ENCODE data around the gene MCL1. TPM values are rescaled to one million over a fixed set of nuclear protein-coding genes. Genes with fewer than 3 reads are reported as not detected.
A peak's percentile ranks its signal among the peaks of the same experiment; 100 is the strongest.
"Not testable (repeated sequence)": the region's sequence is repeated elsewhere in the genome, so short reads cannot be mapped to it uniquely, and the experiment has no call there.

Gene MCL1
- total RNA-seq, 1 donor from 2014 or later, result 255 TPM

- no peak for TF ChIP-seq CTCF (IDR thresholded peaks at IDR 0.05)
- Mint-ChIP-seq H3K27ac (ENCODE audit: unreplicated experiment) (no peak overlapping the region), H3K4me3 (ENCODE audit: unreplicated experiment) (no peak overlapping the region), H3K9me3 (ENCODE audit: low read depth) (no peaks in the 10 kb centered on the region), H3K27me3 (ENCODE audit: low read depth) (no peaks in the 10 kb centered on the region), H3K4me1 (ENCODE audit: low read depth) (no peaks in the 10 kb centered on the region), H3K36me3 (ENCODE audit: low read depth) (no peaks in the 10 kb centered on the region)
- DNase-seq (ENCODE audit: low spot score), result no peak
These were observed 17.6 kb upstream of the MCL1 start for GRCh38 chr1:150596976-150597375.

- no peak overlapping the region for H3K4me3 Mint-ChIP-seq (ENCODE audit: unreplicated experiment)
- DNase-seq (ENCODE audit: low spot score), result no peak
- H3K27ac Mint-ChIP-seq (ENCODE audit: unreplicated experiment), result no peak overlapping the region
- H3K36me3 Mint-ChIP-seq (ENCODE audit: low read depth), result no peaks in the 10 kb centered on the region
- no peaks in the 10 kb centered on the region for H3K4me1 Mint-ChIP-seq (ENCODE audit: low read depth)
- no peaks in the 10 kb centered on the region for H3K9me3 Mint-ChIP-seq (ENCODE audit: low read depth)
- H3K27me3 Mint-ChIP-seq (ENCODE audit: low read depth), result no peaks in the 10 kb centered on the region
- no peak for TF ChIP-seq CTCF (IDR thresholded peaks at IDR 0.05)
These were observed 16.9 kb upstream of the MCL1 start for GRCh38 chr1:150596095-150596892.

GRCh38 chr1:150582371-150582770 is 3.0 kb upstream of the MCL1 start:
- DNase-seq (ENCODE audit: low spot score), result no peak
- H3K36me3 Mint-ChIP-seq (ENCODE audit: low read depth), result peaks cover 17% of the 10 kb centered on the region
- H3K27me3 Mint-ChIP-seq (ENCODE audit: low read depth), result no peaks in the 10 kb centered on the region
- H3K4me3 Mint-ChIP-seq (ENCODE audit: unreplicated experiment), result no peak overlapping the region
- H3K27ac Mint-ChIP-seq (ENCODE audit: unreplicated experiment), result peak overlapping the region; percentile 23
- H3K9me3 Mint-ChIP-seq (ENCODE audit: low read depth), result no peaks in the 10 kb centered on the region
- H3K4me1 Mint-ChIP-seq (ENCODE audit: low read depth), result peaks cover 17% of the 10 kb centered on the region
- no peak for TF ChIP-seq CTCF (IDR thresholded peaks at IDR 0.05)

GRCh38 chr1:150581962-150582361 is 2.6 kb upstream of the MCL1 start:
- Mint-ChIP-seq H3K4me1 (ENCODE audit: low read depth) (peaks cover 20% of the 10 kb centered on the region), H3K36me3 (ENCODE audit: low read depth) (peaks cover 21% of the 10 kb centered on the region)
- not testable (repeated sequence) for H3K27ac Mint-ChIP-seq (ENCODE audit: unreplicated experiment); DNase-seq (ENCODE audit: low spot score); H3K4me3 Mint-ChIP-seq (ENCODE audit: unreplicated experiment); H3K9me3 Mint-ChIP-seq (ENCODE audit: low read depth); H3K27me3 Mint-ChIP-seq (ENCODE audit: low read depth)

- DNase-seq (ENCODE audit: low spot score); H3K27ac Mint-ChIP-seq (ENCODE audit: unreplicated experiment); H3K27me3 Mint-ChIP-seq (ENCODE audit: low read depth); H3K9me3 Mint-ChIP-seq (ENCODE audit: low read depth); H3K4me3 Mint-ChIP-seq (ENCODE audit: unreplicated experiment): not testable (repeated sequence)
- Mint-ChIP-seq H3K4me1 (ENCODE audit: low read depth) (peaks cover 24% of the 10 kb centered on the region), H3K36me3 (ENCODE audit: low read depth) (peaks cover 25% of the 10 kb centered on the region)
These were observed 2.0 kb upstream of the MCL1 start for GRCh38 chr1:150581437-150581836.

- Mint-ChIP-seq H3K4me1 (ENCODE audit: low read depth) (peaks cover 27% of the 10 kb centered on the region), H3K36me3 (ENCODE audit: low read depth) (peaks cover 30% of the 10 kb centered on the region), H3K4me3 (ENCODE audit: unreplicated experiment) (peak overlapping the region; percentile 25)
- H3K9me3 Mint-ChIP-seq (ENCODE audit: low read depth); DNase-seq (ENCODE audit: low spot score); H3K27ac Mint-ChIP-seq (ENCODE audit: unreplicated experiment); H3K27me3 Mint-ChIP-seq (ENCODE audit: low read depth): not testable (repeated sequence)
These were observed 1.6 kb upstream of the MCL1 start for GRCh38 chr1:150580966-150581365.

All from chondrocyte (in vitro differentiated cells).